Activated T-helper 2 cell treated with anti-CD3 and anti-CD28 coated beads, Interferon-gamma antibody, Interleukin-2, Interleukin-4, amounts not matched to agents 10 μg/mL and 5 μg/mL and 100 μg/mL, durations not matched to agents 14 hours and 24 hours and 36 hours (primary cell): ENCODE results near the gene PTGES2. TPM values are rescaled to one million over a fixed set of nuclear protein-coding genes. Genes with fewer than 3 reads are reported as not detected.

Experiments
- DNase-seq: peaks from one replicate; pipeline ENCODE4 v3.0.0; 2021; ENCODE audit warnings: low spot score
- H3K27ac Mint-ChIP-seq: one replicate; pipeline ENCODE4 v1.8.0; 2021; ENCODE audit warnings: mixed read lengths
- H3K27me3 Mint-ChIP-seq: one replicate; pipeline ENCODE4 v1.8.0; 2021; ENCODE audit warnings: low read depth, mixed read lengths
- H3K36me3 Mint-ChIP-seq: one replicate; pipeline ENCODE4 v1.8.0; 2021; ENCODE audit warnings: low read depth, mixed read lengths
- H3K4me1 Mint-ChIP-seq: one replicate; pipeline ENCODE4 v1.8.0; 2021; ENCODE audit warnings: low read depth, mixed read lengths
- H3K4me3 Mint-ChIP-seq: one replicate; pipeline ENCODE4 v1.8.0; 2021; ENCODE audit warnings: low read depth, mild to moderate bottlenecking, moderate library complexity, mixed read lengths
- H3K9me3 Mint-ChIP-seq: one replicate; pipeline ENCODE4 v1.8.0; 2021; ENCODE audit warnings: mixed read lengths
- intact Hi-C: fragments of 100-400 bp; cut with micrococcal nuclease; formaldehyde crosslinking; loops from one replicate; pipeline ENCODE4 v1.15.1; 2023
- total RNA-seq: library from RNA; stranded (reverse); gene quantifications from 2 replicates; pipeline ENCODE4 v1.2.3, GENCODE V29; 2022

PTGES2 gene
- total RNA-seq, 1 donor from 2014 or later: 77.6 TPM

- H3K27ac Mint-ChIP-seq: no peak overlapping the region
- H3K36me3 Mint-ChIP-seq: peaks cover 61% of the 10 kb centered on the region
- intact Hi-C loops: no loop called here
- no peaks in the 10 kb centered on the region for H3K9me3 Mint-ChIP-seq
- DNase-seq: no peak
- no peaks in the 10 kb centered on the region for H3K27me3 Mint-ChIP-seq
- H3K4me3 Mint-ChIP-seq: no peak overlapping the region
- H3K4me1 Mint-ChIP-seq: peaks cover 11% of the 10 kb centered on the region
These were observed 20.5 kb downstream of the PTGES2 start for GRCh38 chr9:128106940-128107467.

- Mint-ChIP-seq H3K4me3 (no peak overlapping the region), H3K4me1 (peaks cover 11% of the 10 kb centered on the region), H3K27ac (no peak overlapping the region), H3K9me3 (no peaks in the 10 kb centered on the region), H3K27me3 (no peaks in the 10 kb centered on the region), H3K36me3 (peaks cover 60% of the 10 kb centered on the region)
- intact Hi-C loops: no loop called here
- DNase-seq: no peak
These were observed 21.2 kb downstream of the PTGES2 start for GRCh38 chr9:128106181-128106939.

- no peak overlapping the region for H3K27ac Mint-ChIP-seq
- no peak for DNase-seq
- H3K27me3 Mint-ChIP-seq: no peaks in the 10 kb centered on the region
- intact Hi-C loops: no loop called here
- H3K9me3 Mint-ChIP-seq: no peaks in the 10 kb centered on the region
- peaks cover 67% of the 10 kb centered on the region for H3K36me3 Mint-ChIP-seq
- H3K4me1 Mint-ChIP-seq: peaks cover 11% of the 10 kb centered on the region
- no peak overlapping the region for H3K4me3 Mint-ChIP-seq
These were observed 21.9 kb downstream of the PTGES2 start for GRCh38 chr9:128105538-128106175.

GRCh38 chr9:128104171-128104618, 23.3 kb downstream of the PTGES2 start:
- H3K4me3 Mint-ChIP-seq: no peak overlapping the region
- H3K9me3 Mint-ChIP-seq: no peaks in the 10 kb centered on the region
- no peaks in the 10 kb centered on the region for H3K27me3 Mint-ChIP-seq
- DNase-seq: no peak
- intact Hi-C loops: no loop called here
- H3K4me1 Mint-ChIP-seq: peaks cover 18% of the 10 kb centered on the region
- peaks cover 61% of the 10 kb centered on the region for H3K36me3 Mint-ChIP-seq
- no peak overlapping the region for H3K27ac Mint-ChIP-seq

GRCh38 chr9:128103589-128103962, 24.0 kb downstream of the PTGES2 start:
- Mint-ChIP-seq H3K27me3 (no peaks in the 10 kb centered on the region), H3K4me1 (peaks cover 22% of the 10 kb centered on the region), H3K4me3 (no peak overlapping the region), H3K36me3 (peaks cover 55% of the 10 kb centered on the region), H3K9me3 (no peaks in the 10 kb centered on the region), H3K27ac (peak overlapping the region; percentile 42)
- DNase-seq: no peak
- intact Hi-C loops: no loop called here

GRCh38 chr9:128102861-128103588, 24.5 kb downstream of the PTGES2 start:
- H3K36me3 Mint-ChIP-seq: peaks cover 54% of the 10 kb centered on the region
- intact Hi-C loops: no loop called here
- peaks cover 27% of the 10 kb centered on the region for H3K4me1 Mint-ChIP-seq
- peak overlapping the region; percentile 42 for H3K27ac Mint-ChIP-seq
- DNase-seq: no peak
- H3K27me3 Mint-ChIP-seq: no peaks in the 10 kb centered on the region
- no peaks in the 10 kb centered on the region for H3K9me3 Mint-ChIP-seq
- no peak overlapping the region for H3K4me3 Mint-ChIP-seq

GRCh38 chr9:128102196-128102595, 25.3 kb downstream of the PTGES2 start:
- Mint-ChIP-seq H3K4me3 (no peak overlapping the region), H3K27ac (no peak overlapping the region), H3K4me1 (peaks cover 33% of the 10 kb centered on the region), H3K36me3 (peaks cover 48% of the 10 kb centered on the region), H3K9me3 (no peaks in the 10 kb centered on the region), H3K27me3 (no peaks in the 10 kb centered on the region)
- intact Hi-C loops: no loop called here
- no peak for DNase-seq

DNA sequence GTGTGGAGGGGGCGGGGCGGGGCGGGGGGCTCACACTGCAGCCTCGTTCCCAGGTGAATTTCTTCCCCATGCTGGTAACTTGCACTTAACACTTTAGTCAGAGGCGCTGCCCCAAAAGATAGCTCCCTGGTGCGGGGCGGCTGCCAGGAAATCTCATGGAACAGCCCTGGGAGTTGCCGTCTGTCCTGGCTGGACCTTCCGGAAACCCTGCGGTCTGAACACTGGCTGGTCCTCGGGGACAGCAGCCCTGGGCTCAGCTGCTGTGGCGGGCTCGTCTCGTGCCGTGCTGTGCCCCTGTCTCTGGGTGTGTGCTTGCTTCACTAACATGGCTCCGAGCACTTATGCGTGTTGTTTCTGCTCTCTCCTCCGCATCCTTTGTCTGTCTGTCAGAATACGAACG, 25.8 kb downstream of the PTGES2 start:
- Mint-ChIP-seq H3K36me3 (peaks cover 43% of the 10 kb centered on the region), H3K4me3 (no peak overlapping the region), H3K27me3 (no peaks in the 10 kb centered on the region), H3K27ac (no peak overlapping the region), H3K4me1 (peaks cover 38% of the 10 kb centered on the region), H3K9me3 (no peaks in the 10 kb centered on the region)
- intact Hi-C loops: no loop called here
- no peak for DNase-seq

DNA sequence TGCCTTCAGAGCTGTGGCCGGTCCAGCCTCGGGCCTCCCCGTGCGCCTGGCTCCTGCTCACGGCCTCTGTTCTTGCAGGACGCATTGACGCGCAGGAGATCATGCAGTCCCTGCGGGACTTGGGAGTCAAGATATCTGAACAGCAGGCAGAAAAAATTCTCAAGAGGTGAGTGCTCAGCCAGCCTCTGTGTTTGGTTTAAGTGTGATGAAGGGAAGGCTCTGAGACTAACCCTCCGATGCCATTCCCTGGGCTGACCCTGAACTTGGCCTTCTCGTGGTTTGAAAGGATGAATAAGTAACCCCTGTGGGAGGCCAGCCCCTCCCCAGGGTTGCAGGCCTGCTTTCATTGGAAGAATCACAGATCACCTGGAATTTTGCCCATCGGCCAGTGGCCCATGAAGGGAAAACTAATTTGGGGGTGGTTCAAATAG, 26.3 kb downstream of the PTGES2 start:
- intact Hi-C loops: no loop called here
- Mint-ChIP-seq H3K4me3 (no peak overlapping the region), H3K9me3 (no peaks in the 10 kb centered on the region), H3K4me1 (peaks cover 42% of the 10 kb centered on the region), H3K36me3 (peaks cover 40% of the 10 kb centered on the region), H3K27me3 (no peaks in the 10 kb centered on the region), H3K27ac (no peak overlapping the region)
- no peak for DNase-seq

GRCh38 chr9:128100581-128100980, 26.9 kb downstream of the PTGES2 start:
- Mint-ChIP-seq H3K9me3 (no peaks in the 10 kb centered on the region), H3K4me3 (no peak overlapping the region), H3K4me1 (peaks cover 42% of the 10 kb centered on the region), H3K27ac (no peak overlapping the region), H3K27me3 (no peaks in the 10 kb centered on the region), H3K36me3 (peaks cover 38% of the 10 kb centered on the region)
- intact Hi-C loops: no loop called here
- DNase-seq: no peak

GRCh38 chr9:128099932-128100491, 27.5 kb downstream of the PTGES2 start:
- H3K27me3 Mint-ChIP-seq: no peaks in the 10 kb centered on the region
- DNase-seq: no peak
- H3K27ac Mint-ChIP-seq: no peak overlapping the region
- H3K4me3 Mint-ChIP-seq: no peak overlapping the region
- H3K4me1 Mint-ChIP-seq: peaks cover 48% of the 10 kb centered on the region
- no peaks in the 10 kb centered on the region for H3K9me3 Mint-ChIP-seq
- peaks cover 36% of the 10 kb centered on the region for H3K36me3 Mint-ChIP-seq
- intact Hi-C loops: no loop called here

DNA sequence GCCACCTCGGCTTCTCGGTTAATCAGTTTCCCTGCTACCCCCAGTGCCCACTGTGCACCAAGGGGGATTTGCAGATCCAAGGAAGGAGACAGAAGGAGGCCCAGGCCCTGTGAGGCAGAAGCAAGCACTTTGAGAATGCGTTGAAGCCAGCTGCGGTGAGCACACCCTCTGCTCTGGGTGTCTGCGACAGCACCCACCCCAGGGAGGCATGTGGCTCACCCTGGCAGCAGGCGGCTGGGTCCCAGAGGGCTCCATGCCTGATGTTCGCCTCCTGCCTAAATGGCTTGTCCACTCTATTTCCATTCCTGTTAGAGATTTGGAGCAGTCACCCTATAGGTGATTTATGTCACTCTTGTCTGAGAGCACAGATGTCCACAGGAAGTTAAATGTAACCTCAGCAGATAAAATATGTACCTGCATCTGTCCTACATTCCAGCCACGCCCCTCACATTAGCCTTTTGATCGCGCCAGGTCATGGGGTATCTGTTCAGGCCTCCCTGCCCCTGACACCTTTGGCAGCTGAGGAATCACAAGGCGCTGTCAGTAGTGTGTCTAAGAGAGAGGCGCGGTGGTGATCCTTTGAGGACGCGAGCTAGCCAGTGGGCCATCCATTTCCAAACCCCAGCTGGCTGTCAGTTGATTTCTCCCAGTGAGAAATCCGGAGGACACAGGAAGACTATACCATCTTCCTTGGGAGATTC, 28.1 kb downstream of the PTGES2 start:
- DNase-seq: no peak
- intact Hi-C loops: no loop called here
- peaks cover 37% of the 10 kb centered on the region for H3K36me3 Mint-ChIP-seq
- H3K27ac Mint-ChIP-seq: peak overlapping the region; percentile 19
- no peaks in the 10 kb centered on the region for H3K9me3 Mint-ChIP-seq
- H3K4me1 Mint-ChIP-seq: peaks cover 52% of the 10 kb centered on the region
- no peaks in the 10 kb centered on the region for H3K27me3 Mint-ChIP-seq
- no peak overlapping the region for H3K4me3 Mint-ChIP-seq
